DND-41 (cell line): ENCODE data around the gene ZIC4.

ENCODE experiments used
- ATAC-seq: fragments of 200-7000 bp; cut with Tn5 transposase; 3 replicates; pipeline ENCODE4 v1.9.1; 2021; ENCODE audit warnings: low read depth; ENCODE audit not compliant: insufficient read depth
- DNase-seq: peaks from one replicate; pipeline ENCODE4 v3.0.0-alpha.2; 2020
- H2AFZ ChIP-seq: 2 replicates; pipeline ENCODE4 v1.6.0; 2012; ENCODE audit warnings: low read depth, low read length
- H3K27ac ChIP-seq: 2 replicates; pipeline ENCODE4 v1.5.1; 2012; ENCODE audit warnings: low read length, inconsistent platforms
- H3K27me3 ChIP-seq: fragments of 200-600 bp; sonication (generic); 2 replicates; pipeline ENCODE4 v1.6.0; 2012; ENCODE audit warnings: low read length, mild to moderate bottlenecking, inconsistent platforms; ENCODE audit not compliant: insufficient read depth, poor library complexity
- H3K36me3 ChIP-seq: 2 replicates; pipeline ENCODE4 v1.5.1; 2012; ENCODE audit warnings: low read length, inconsistent platforms; ENCODE audit not compliant: insufficient read depth
- H3K4me1 ChIP-seq: 2 replicates; pipeline ENCODE4 v1.5.1; 2012; ENCODE audit warnings: mild to moderate bottlenecking, low read length; ENCODE audit not compliant: insufficient read depth
- H3K4me2 ChIP-seq: 2 replicates; pipeline ENCODE4 v1.6.0; 2012; ENCODE audit warnings: mild to moderate bottlenecking, moderate library complexity, low read length, inconsistent platforms; ENCODE audit not compliant: insufficient read depth
- H3K4me3 ChIP-seq, 2 experiments: fragments of 200-600 bp in 1 of 2; shearing (Covaris generic) in 1 of 2; 2 replicates each; pipeline ENCODE4 v1.5.1; 2012 to 2016; ENCODE audit warnings: inconsistent platforms in 2 of 2, low read length in 2 of 2, mild to moderate bottlenecking in 2 of 2, low read depth in 1 of 2, moderate library complexity in 1 of 2
- H3K79me2 ChIP-seq: 2 replicates; pipeline ENCODE4 v1.6.0; 2012; ENCODE audit warnings: low read length, inconsistent platforms; ENCODE audit not compliant: insufficient read depth
- H3K9ac ChIP-seq: 2 replicates; pipeline ENCODE4 v1.6.0; 2012; ENCODE audit warnings: low read depth, mild to moderate bottlenecking, inconsistent platforms, low read length, moderate library complexity
- H3K9me3 ChIP-seq: 2 replicates; pipeline ENCODE4 v1.5.1; 2012; ENCODE audit warnings: low read length, moderate library complexity, mild to moderate bottlenecking, inconsistent platforms; ENCODE audit not compliant: insufficient read depth, severe bottlenecking
- H4K20me1 ChIP-seq: 2 replicates; pipeline ENCODE4 v1.6.0; 2012; ENCODE audit warnings: low read length; ENCODE audit not compliant: insufficient read depth
- EZH2 ChIP-seq: IDR thresholded peaks from 3 replicates; pipeline ENCODE4 v1.6.1; 2012; ENCODE audit warnings: borderline replicate concordance, low read depth, mild to moderate bottlenecking, moderate library complexity, low read length, inconsistent platforms; ENCODE audit not compliant: severe bottlenecking
- TF ChIP-seq, protein P1 (sequence below): IDR thresholded peaks from 2 replicates; pipeline ENCODE4 v1.5.1; 2012; ENCODE audit warnings: borderline replicate concordance, low read length, moderate library complexity, mild to moderate bottlenecking; ENCODE audit not compliant: poor library complexity, severe bottlenecking; ENCODE audit errors: extremely low read depth

ZIC4 gene

DNA sequence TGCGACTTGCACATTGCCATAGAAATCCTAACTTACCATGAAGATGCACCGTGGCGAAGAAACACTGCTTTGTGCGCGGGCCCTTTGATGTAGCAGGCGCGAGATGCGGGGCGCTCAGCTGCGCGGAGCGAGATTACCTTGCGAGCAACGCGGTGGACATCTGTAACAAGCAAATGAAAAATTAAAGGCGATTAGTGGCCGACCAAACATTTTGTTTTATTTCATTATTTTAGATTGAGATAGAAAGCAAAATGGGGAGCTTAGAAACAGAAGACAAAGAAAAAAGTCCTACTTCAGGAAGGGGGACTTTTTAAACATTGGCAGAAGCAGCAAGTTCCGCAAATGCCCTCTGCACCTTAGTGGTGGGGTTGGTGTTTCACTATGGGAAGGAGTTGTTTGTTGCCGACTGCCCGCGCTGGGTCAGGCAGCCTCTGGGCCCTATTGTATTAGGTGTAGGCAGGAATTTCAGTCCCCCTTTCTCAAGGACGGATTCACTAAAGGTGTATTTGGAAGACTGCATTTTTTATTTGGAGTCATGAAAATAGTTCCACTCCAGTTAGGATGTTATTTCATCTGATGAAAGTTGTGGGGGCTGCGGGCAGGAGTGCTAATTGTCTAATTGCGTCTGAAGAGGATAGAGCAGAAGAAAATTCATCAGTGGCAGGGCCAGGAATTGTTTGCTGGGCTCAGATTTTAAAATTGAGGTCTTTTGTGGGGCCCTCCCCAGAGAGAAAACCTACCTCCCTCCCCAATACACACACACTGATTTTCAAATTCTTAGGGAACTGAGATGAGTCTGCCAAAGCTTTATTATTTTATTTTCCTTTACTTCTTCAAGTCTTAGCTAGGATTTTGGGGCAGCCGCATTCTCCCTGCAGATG is 17.4 kb downstream of the ZIC4 start:
- Histone ChIP-seq H3K27me3 (no peaks in the 10 kb centered on the region), H3K79me2 (no peaks in the 10 kb centered on the region), H3K9me3 (peaks cover 25% of the 10 kb centered on the region), H2AFZ (no peak overlapping the region), H3K4me1 (no peaks in the 10 kb centered on the region), H3K9ac (no peak overlapping the region), H3K36me3 (no peaks in the 10 kb centered on the region), H4K20me1 (no peaks in the 10 kb centered on the region), H3K4me2 (no peak overlapping the region), H3K27ac (no peak overlapping the region), H3K4me3 (no peak overlapping the region)
- ATAC-seq (no peak), DNase-seq (no peak)
- TF ChIP-seq EZH2 = no peak
- TF ChIP-seq, protein P1, sequence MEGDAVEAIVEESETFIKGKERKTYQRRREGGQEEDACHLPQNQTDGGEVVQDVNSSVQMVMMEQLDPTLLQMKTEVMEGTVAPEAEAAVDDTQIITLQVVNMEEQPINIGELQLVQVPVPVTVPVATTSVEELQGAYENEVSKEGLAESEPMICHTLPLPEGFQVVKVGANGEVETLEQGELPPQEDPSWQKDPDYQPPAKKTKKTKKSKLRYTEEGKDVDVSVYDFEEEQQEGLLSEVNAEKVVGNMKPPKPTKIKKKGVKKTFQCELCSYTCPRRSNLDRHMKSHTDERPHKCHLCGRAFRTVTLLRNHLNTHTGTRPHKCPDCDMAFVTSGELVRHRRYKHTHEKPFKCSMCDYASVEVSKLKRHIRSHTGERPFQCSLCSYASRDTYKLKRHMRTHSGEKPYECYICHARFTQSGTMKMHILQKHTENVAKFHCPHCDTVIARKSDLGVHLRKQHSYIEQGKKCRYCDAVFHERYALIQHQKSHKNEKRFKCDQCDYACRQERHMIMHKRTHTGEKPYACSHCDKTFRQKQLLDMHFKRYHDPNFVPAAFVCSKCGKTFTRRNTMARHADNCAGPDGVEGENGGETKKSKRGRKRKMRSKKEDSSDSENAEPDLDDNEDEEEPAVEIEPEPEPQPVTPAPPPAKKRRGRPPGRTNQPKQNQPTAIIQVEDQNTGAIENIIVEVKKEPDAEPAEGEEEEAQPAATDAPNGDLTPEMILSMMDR = no peak

DNA sequence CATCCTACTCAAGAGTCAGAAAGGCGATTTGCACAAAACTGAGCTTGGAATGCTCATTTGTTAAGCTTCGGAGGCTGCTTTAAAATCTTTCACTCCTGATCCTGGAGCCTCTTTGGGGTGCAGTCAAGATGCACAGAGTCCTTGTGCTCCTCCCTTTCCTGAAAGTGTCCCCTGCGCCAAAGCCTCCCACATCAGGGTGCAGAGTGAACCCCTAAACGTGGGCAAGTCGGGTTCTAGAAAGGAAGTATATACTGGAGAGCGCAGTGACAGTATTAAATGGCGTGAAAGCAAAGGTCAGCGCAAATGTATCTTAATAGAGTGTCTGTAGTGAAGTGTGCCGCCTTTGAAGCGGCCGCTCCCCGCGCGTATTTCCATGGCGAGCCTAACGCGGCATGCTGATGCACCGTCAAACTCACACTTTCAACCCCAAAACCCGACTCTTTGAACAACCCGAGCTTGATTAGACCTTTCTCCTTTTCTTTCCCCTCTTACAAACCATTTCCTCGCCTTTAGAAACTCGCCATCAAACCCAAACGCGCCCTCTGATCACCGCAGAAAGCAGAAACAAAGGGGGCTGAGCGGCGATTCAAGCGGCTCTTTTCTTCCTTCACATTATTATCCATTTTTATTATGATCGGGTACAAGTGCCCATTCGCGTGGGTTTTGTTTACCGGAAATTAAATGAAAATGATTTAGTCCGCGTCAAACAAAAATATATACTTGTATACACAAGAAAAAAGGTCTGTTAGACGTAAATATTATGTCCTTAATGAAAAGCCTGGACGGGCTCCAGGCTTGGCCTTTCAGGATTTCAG is 18.3 kb downstream of the ZIC4 start:
- H3K36me3 ChIP-seq = no peaks in the 10 kb centered on the region
- H3K9me3 ChIP-seq = peaks cover 23% of the 10 kb centered on the region
- no peaks in the 10 kb centered on the region for H4K20me1 ChIP-seq
- H3K4me1 ChIP-seq = no peaks in the 10 kb centered on the region
- H3K9ac ChIP-seq = no peak overlapping the region
- no peak overlapping the region for H3K4me3 ChIP-seq
- H3K27ac ChIP-seq = no peak overlapping the region
- H3K4me2 ChIP-seq = no peak overlapping the region
- H3K79me2 ChIP-seq = no peaks in the 10 kb centered on the region
- H2AFZ ChIP-seq = no peak overlapping the region
- no peaks in the 10 kb centered on the region for H3K27me3 ChIP-seq
- ATAC-seq (no peak), DNase-seq (no peak)
- TF ChIP-seq, protein P1 = no peak
- no peak for TF ChIP-seq EZH2

DNA sequence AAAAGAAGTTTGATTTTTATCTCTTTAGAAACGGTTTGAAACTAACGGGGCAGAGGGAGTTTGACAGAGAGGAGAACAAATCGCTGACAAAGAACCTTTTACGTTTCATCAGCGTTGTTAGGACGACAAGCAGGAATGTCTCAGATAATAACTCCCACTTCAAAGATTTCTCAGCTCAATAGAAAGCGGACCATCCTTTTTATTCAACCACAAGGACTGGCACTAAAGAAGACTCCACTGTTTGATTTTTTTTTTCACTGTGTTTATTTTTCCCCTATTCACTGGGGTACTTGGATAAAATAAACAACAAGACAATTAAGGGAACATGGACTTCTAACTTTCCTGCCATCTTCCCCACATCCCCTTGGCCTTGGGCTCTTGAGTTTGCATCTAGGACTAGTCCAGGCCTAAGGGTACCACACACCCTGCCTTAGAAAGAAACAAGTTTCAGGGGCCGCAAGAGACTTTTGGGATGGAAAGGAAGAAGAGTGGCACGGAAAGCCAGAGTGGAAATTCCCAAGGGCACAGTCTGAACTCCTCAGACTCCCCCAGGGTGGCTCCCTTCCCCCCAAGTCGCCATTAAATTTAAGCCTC is 19.0 kb downstream of the ZIC4 start:
- no peak overlapping the region for H2AFZ ChIP-seq
- ATAC-seq = no peak
- H3K9me3 ChIP-seq = peaks cover 19% of the 10 kb centered on the region
- H3K4me1 ChIP-seq = no peaks in the 10 kb centered on the region
- no peak overlapping the region for H3K9ac ChIP-seq
- DNase-seq = no peak
- H3K4me2 ChIP-seq = no peak overlapping the region
- H3K27ac ChIP-seq = no peak overlapping the region
- H3K79me2 ChIP-seq = no peaks in the 10 kb centered on the region
- TF ChIP-seq EZH2 = no peak
- TF ChIP-seq, protein P1 = no peak
- H3K27me3 ChIP-seq = no peaks in the 10 kb centered on the region
- H3K36me3 ChIP-seq = no peaks in the 10 kb centered on the region
- no peak overlapping the region for H3K4me3 ChIP-seq
- no peaks in the 10 kb centered on the region for H4K20me1 ChIP-seq
